PC-3 (cell line): Measurements from ENCODE around the gene THRA. TPM values are rescaled to one million over a fixed set of nuclear protein-coding genes. Genes with fewer than 3 reads are reported as not detected.
A peak's percentile ranks its signal among the peaks of the same experiment; 100 is the strongest.

Source experiments
- ATAC-seq: fragments of 200-7000 bp; cut with Tn5 transposase; 2 replicates; pipeline ENCODE4 v1.9.1; 2020; ENCODE audit warnings: mild to moderate bottlenecking, moderate library complexity
- BruUV-seq: library from RNA; stranded (reverse); fragments of 400-500 nt; replicated peaks from 2 replicates; lab custom pipeline; 2021; lab: Mats Ljungman, UMichigan
- CTCF ChIA-PET: fragments of 300-600 bp; sonication (Branson Sonifier 250); formaldehyde crosslinking; loops from one replicate; lab custom pipeline; 2022; ENCODE audit warnings: antibody characterized with exemption; lab: Charles Lee
- POLR2A ChIA-PET: fragments of 300-600 bp; sonication (Branson Sonifier 250); formaldehyde crosslinking; loops from one replicate; lab custom pipeline; 2022; ENCODE audit warnings: antibody characterized with exemption; ENCODE audit not compliant: unreplicated experiment; lab: Charles Lee
- DNase-seq: peaks from one replicate; pipeline ENCODE4 v3.0.0-alpha.2; 2015
- H2AFZ ChIP-seq: fragments of 300-600 bp; sonication (generic); 2 replicates; pipeline ENCODE4 v1.6.0; 2016; ENCODE audit warnings: antibody characterized with exemption, low read length
- H3F3A ChIP-seq: fragments of 300-600 bp; sonication (generic); one replicate; pipeline ENCODE4 v1.6.0; 2017; ENCODE audit warnings: antibody characterized with exemption, low read length, control low read depth, mild to moderate bottlenecking; ENCODE audit not compliant: unreplicated experiment
- H3K27ac ChIP-seq: fragments of 300-600 bp; sonication (generic); 2 replicates; pipeline ENCODE4 v1.5.1; 2016; ENCODE audit warnings: mild to moderate bottlenecking, low read length
- H3K27me3 ChIP-seq: fragments of 300-600 bp; sonication (generic); 2 replicates; pipeline ENCODE4 v1.6.1; 2016; ENCODE audit warnings: low read length, mixed read lengths
- H3K36me3 ChIP-seq: fragments of 300-600 bp; sonication (generic); 2 replicates; pipeline ENCODE4 v1.6.1; 2016; ENCODE audit warnings: low read depth, mixed run types, low read length, mixed read lengths
- H3K4me1 ChIP-seq: fragments of 300-600 bp; sonication (generic); 2 replicates; pipeline ENCODE4 v1.5.1; 2016; ENCODE audit warnings: low read length; ENCODE audit not compliant: insufficient read depth
- H3K4me2 ChIP-seq: fragments of 300-600 bp; sonication (generic); 2 replicates; pipeline ENCODE4 v1.6.0; 2016; ENCODE audit warnings: low read length
- H3K4me3 ChIP-seq: fragments of 300-600 bp; sonication (generic); 2 replicates; pipeline ENCODE4 v1.5.1; 2016; ENCODE audit warnings: mild to moderate bottlenecking, low read length, mixed read lengths
- H3K79me2 ChIP-seq: fragments of 300-600 bp; sonication (generic); 2 replicates; pipeline ENCODE4 v1.6.1; 2017; ENCODE audit warnings: low read length, mixed read lengths
- H3K9ac ChIP-seq: fragments of 300-600 bp; sonication (generic); 2 replicates; pipeline ENCODE4 v1.6.0; 2016; ENCODE audit warnings: mild to moderate bottlenecking, low read length
- H3K9me2 ChIP-seq: fragments of 300-600 bp; sonication (generic); replicated peaks from 2 replicates; pipeline ENCODE4 v1.6.1; 2016; ENCODE audit warnings: mixed run types, low read length, mixed read lengths
- H3K9me3 ChIP-seq: fragments of 300-600 bp; sonication (generic); 2 replicates; pipeline ENCODE4 v1.6.1; 2016; ENCODE audit warnings: low read length, mixed read lengths
- H4K20me1 ChIP-seq: fragments of 300-600 bp; sonication (generic); 2 replicates; pipeline ENCODE4 v1.6.1; 2016; ENCODE audit warnings: low read length, mixed read lengths
- CTCF ChIP-seq: fragments of 300-600 bp; sonication (generic); conservative IDR thresholded peaks from 2 replicates; pipeline ENCODE4 v1.5.1; 2017; ENCODE audit warnings: antibody characterized with exemption, low read depth, mild to moderate bottlenecking, low read length
- EZH2 ChIP-seq: fragments of 300-600 bp; sonication (generic); IDR thresholded peaks from one replicate; pipeline ENCODE4 v1.6.1; 2017; ENCODE audit warnings: antibody characterized with exemption, mild to moderate bottlenecking, low read length; ENCODE audit not compliant: unreplicated experiment
- EZH2phosphoT487 ChIP-seq: fragments of 300-600 bp; sonication (generic); IDR thresholded peaks from 2 replicates; pipeline ENCODE4 v1.6.1; 2018; ENCODE audit warnings: mild to moderate bottlenecking, antibody characterized with exemption, low read length, borderline replicate concordance
- intact Hi-C: fragments of 100-400 bp; cut with micrococcal nuclease; formaldehyde crosslinking; loops from 2 replicates; pipeline ENCODE4 v1.9.0; 2023
- total RNA-seq: library from RNA; depleted of rRNA; stranded (reverse); fragments of >200 nt; gene quantifications from 2 replicates; pipeline ENCODE4 v1.2.3, GENCODE V29; 2014

Gene THRA
- total RNA-seq, 1 experiment from 2014 or later, result 6.6 TPM

- no peaks in the 10 kb centered on the region for H4K20me1 ChIP-seq
- H3K27ac ChIP-seq, result peak overlapping the region; percentile 97
- ChIA-PET POLR2A (no interaction called here), CTCF (no interaction called here)
- DNase-seq (no peak), ATAC-seq (no peak)
- H3K36me3 ChIP-seq, result peaks cover 12% of the 10 kb centered on the region
- intact Hi-C loops, result loop anchor here (5.0 kb wide), 1 partner anchor 90 kb away; no protein-coding TSS in a partner anchor
- no peaks in the 10 kb centered on the region for H3K9me2 ChIP-seq
- H3F3A ChIP-seq, result peaks cover 10% of the 10 kb centered on the region
- H3K9me3 ChIP-seq, result no peaks in the 10 kb centered on the region
- peaks cover 76% of the 10 kb centered on the region for H3K4me1 ChIP-seq
- no TSS peak for BruUV-seq
- H2AFZ ChIP-seq, result no peak overlapping the region
- H3K4me3 ChIP-seq, result peak overlapping the region; percentile 17; the same call in 1 of the 2 replicates
- no peaks in the 10 kb centered on the region for H3K27me3 ChIP-seq
- H3K9ac ChIP-seq, result peak overlapping the region; percentile 72
- H3K4me2 ChIP-seq, result peak overlapping the region; percentile 79
- TF ChIP-seq EZH2 (no peak), EZH2phosphoT487 (no peak), CTCF (no peak)
- no peaks in the 10 kb centered on the region for H3K79me2 ChIP-seq
Measured at GRCh38 chr17:40022497-40022896, 40.3 kb upstream of the THRA start.

- Histone ChIP-seq H3K4me2 (peak overlapping the region; percentile 79), H3K9ac (peak overlapping the region; percentile 72), H2AFZ (no peak overlapping the region), H3K4me1 (peaks cover 76% of the 10 kb centered on the region), H3K9me3 (no peaks in the 10 kb centered on the region), H3K27ac (peak overlapping the region; percentile 97), H3K9me2 (no peaks in the 10 kb centered on the region), H4K20me1 (no peaks in the 10 kb centered on the region), H3K79me2 (no peaks in the 10 kb centered on the region), H3K36me3 (peaks cover 12% of the 10 kb centered on the region), H3F3A (peaks cover 10% of the 10 kb centered on the region), H3K27me3 (no peaks in the 10 kb centered on the region), H3K4me3 (peak overlapping the region; percentile 17; the same call in 1 of the 2 replicates)
- POLR2A ChIA-PET, result no interaction called here
- no peak for TF ChIP-seq EZH2
- TF ChIP-seq CTCF, result no peak
- TF ChIP-seq EZH2phosphoT487, result no peak
- DNase-seq (peak; percentile 75), ATAC-seq (peak; percentile 2)
- intact Hi-C loops, result loop anchor here (5.0 kb wide), 1 partner anchor 89 kb away; no protein-coding TSS in a partner anchor
- CTCF ChIA-PET, result no interaction called here
- BruUV-seq, result TSS peak; percentile 21
Measured at GRCh38 chr17:40022961-40023541, 39.7 kb upstream of the THRA start.

- ChIA-PET CTCF (no interaction called here), POLR2A (interaction anchor here (0.7 kb wide), 1 partner anchor 89 kb away, joined by 3 read pairs; no protein-coding TSS in a partner anchor)
- peaks cover 10% of the 10 kb centered on the region for H3F3A ChIP-seq
- peak overlapping the region; percentile 17; the same call in 1 of the 2 replicates for H3K4me3 ChIP-seq
- intact Hi-C loops, result loop anchor here (5.0 kb wide), 1 partner anchor 89 kb away; no protein-coding TSS in a partner anchor
- no peaks in the 10 kb centered on the region for H4K20me1 ChIP-seq
- peak overlapping the region; percentile 97 for H3K27ac ChIP-seq
- H3K9ac ChIP-seq, result peak overlapping the region; percentile 72
- H3K9me2 ChIP-seq, result no peaks in the 10 kb centered on the region
- ATAC-seq, result peak; percentile 16
- TF ChIP-seq EZH2phosphoT487 (no peak), CTCF (no peak), EZH2 (no peak)
- H3K4me1 ChIP-seq, result peaks cover 75% of the 10 kb centered on the region
- H3K4me2 ChIP-seq, result peak overlapping the region; percentile 79
- H3K79me2 ChIP-seq, result no peaks in the 10 kb centered on the region
- no peaks in the 10 kb centered on the region for H3K27me3 ChIP-seq
- peaks cover 12% of the 10 kb centered on the region for H3K36me3 ChIP-seq
- DNase-seq, result peak; percentile 82
- no peaks in the 10 kb centered on the region for H3K9me3 ChIP-seq
- no TSS peak for BruUV-seq
- H2AFZ ChIP-seq, result no peak overlapping the region
Measured at GRCh38 chr17:40023590-40024292, 39.0 kb upstream of the THRA start.
